CMK (cell line): ENCODE measurements around the gene SH3RF1.
"Not testable (repeated sequence)": the region's sequence is repeated elsewhere in the genome, so short reads cannot be mapped to it uniquely, and the experiment has no call there.

Experiments used
- DNase-seq: peaks from one replicate; pipeline ENCODE4 v3.0.0-alpha.2; 2010; ENCODE audit warnings: low read depth

The SH3RF1 gene

DNA sequence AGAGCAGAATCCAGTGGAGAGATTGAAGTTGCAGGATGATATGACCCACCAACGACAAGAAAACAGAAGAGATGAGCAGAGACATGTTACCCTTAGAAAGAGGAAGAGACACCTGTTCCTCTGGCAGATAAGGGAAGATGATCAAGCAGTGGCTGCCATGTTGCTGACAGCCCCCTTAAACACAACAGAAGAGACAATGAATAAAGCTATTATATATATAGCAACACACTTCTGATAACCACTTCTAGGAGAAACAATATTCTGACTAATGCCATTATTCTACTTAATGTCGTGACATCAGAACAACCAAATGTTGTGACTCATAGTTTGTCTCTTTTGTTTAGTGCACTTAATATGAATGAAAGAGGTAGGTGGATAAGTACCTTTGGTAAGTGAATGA is 44.9 kb downstream of the SH3RF1 start:
- DNase-seq = no peak

DNA sequence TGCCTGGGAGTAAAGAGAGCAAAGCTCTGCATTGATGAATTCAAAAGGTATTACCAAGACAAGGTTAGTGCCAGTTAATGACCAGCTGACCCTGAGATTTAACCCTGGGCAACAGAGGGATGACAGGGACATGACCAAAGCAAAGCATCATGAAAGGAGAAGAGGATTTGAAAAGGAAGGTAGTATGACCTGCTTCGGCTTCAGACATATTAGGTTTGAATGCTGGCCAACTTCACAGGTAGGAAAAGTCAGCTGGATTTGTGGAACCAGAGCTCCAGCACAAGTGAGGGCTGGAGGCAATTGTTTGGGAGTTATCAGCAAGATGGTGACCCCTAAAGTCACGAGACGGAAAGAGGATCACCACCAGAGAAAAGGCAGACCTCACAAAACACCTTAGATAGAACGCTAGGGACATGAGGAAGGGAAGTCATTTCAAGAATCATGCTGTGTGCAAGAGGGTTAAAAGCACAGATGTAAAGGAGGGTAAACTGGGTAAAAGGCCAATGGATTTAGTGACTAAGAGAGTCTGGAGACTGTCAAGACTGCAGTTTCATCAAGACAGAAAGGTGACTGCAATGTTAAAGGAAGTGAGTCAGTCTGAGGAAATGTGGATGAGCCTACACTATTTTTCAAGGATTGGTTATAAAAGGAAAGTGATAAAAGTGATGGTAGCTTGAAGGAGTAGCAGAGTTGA is 45.6 kb downstream of the SH3RF1 start:
- DNase-seq = no peak

DNA sequence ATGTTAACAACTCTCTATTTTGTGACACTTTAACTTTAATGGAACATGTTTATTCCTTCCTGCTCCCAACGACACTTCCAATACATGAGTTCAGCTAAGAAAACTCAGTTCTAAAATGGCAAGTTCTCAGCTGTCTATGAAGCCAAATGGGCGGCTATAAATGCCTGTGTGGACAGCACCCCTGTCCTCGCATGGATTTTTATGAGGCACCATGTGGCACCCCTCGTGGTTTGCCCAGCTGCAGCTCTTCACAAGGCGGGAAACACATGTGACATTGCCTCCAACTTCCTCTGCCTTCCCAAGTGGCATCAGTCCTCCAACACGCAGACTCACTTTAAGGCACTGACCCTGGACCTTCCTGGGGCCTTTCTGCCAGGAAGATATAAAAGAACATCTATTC is 48.0 kb downstream of the SH3RF1 start:
- no peak for DNase-seq

DNA sequence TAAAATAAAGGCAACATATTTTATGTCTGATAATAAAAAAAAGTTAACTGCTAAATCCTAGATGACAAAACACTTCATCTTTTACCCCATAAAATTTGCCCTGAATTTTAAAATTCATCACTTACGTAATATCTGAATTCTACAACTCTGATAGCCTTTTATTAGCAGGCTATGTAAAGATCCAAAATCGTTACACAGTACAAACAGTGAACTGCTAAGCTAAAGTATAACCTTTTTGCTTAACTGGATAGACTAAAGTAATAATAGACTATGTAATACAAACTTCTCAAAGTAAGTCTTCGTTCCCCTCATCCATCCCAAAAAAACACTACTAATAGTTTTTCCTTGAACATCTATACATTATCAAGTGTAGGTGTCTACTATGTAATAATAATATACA is 49.1 kb downstream of the SH3RF1 start:
- no peak for DNase-seq

DNA sequence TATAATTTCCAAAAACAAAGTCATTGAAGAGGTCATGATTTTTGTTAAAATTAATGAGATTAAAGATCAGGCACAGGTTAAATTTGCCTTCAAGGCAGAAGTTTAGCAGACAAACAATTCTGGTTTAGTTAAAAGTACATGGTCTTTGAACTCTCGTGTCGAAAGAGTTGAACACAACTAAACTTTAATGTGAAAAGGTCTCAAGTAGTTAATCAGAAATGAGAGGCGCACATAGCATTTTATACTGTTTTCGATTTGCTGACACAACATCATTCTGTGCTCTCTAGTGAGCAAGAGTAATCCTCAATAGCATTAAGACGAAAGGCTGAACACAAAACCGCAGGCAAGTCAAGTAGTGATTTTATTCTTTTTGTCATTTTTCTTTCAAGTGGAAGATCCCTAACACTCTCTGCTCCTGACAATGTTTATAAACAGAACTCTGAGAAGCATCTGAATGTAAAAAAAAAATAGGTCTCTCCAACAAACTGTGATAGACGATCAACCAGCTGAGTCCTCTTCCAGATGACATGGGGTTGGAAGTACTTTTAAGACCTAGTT is 49.8 kb downstream of the SH3RF1 start:
- DNase-seq = no peak

GRCh38 chr4:169220447-169220846 is 50.3 kb downstream of the SH3RF1 start:
- no peak for DNase-seq

DNA sequence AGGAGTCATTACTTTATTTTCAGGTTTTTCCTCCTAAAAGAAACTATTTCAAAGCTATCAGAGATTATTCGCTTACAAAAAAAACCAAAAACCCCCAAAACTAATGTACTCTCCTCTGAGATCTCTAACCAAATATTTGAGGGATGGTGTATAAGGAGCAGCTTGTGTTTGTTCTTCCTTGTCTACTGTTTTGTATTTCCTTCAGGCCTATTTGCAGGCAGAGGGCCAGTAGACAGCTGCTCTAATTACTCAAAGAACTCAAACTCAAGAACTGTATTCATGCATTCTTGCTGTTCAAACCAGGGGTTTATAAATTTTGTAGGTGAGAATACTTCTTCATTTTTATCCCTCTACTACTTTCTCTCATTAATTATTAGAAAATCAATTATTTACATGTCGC is 51.3 kb downstream of the SH3RF1 start:
- DNase-seq = no peak

- no peak for DNase-seq
These were observed 55.1 kb downstream of the SH3RF1 start for GRCh38 chr4:169215656-169216055.

- DNase-seq = no peak
These were observed 57.8 kb downstream of the SH3RF1 start for GRCh38 chr4:169212981-169213380.

DNA sequence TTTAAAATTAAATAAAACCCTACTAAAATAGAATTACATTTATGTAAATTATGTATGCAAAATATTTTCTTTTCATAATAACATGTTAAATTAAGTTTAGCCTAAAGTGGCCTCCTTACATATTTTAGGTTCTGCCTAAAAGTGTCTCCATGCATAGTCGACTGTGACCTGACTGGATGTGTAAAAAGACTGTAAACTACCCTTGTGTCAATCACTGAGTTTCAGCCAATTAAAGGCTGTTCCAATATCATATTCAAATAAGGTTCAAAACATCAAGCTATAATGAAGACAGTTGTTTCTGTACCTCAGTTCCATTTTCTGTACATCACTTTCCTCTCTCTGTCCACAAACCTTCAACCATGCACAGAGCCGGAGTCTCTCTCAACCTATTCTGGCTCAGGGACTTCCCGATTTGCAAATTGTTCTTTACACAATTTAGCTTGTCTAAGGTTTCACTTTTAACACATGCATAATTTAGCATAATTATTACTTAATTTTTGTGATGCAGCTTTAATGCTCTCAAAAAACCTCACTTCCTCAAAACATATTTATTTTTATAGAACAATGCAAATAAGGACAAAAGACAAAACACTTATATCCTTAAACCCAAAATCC is 60.1 kb downstream of the SH3RF1 start:
- no peak for DNase-seq

DNA sequence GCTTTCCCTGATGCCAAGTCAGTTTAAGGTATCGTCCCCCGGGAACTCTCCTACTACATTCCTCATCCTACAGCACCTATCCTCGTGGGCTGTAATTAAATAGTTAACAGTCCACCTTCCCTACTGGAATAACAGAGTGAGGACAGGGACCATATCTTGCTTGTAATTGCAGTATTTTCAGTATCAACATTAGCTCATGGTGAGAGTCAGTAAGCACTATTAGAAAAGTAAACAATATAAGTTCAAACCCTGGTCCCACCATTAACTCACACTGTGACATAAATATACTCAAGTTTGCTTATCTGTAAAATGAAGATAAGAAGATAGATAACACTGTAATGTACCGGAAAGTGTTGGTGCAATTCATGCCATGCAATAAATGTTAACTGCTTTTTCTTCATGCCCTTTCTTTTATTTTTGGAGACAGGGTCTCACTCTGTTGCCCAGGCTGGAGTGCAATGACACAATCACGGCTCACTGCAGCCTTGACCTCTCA is 61.3 kb downstream of the SH3RF1 start:
- DNase-seq = no peak

- DNase-seq = no peak
These were observed 62.2 kb downstream of the SH3RF1 start for GRCh38 chr4:169208516-169208915.

DNA sequence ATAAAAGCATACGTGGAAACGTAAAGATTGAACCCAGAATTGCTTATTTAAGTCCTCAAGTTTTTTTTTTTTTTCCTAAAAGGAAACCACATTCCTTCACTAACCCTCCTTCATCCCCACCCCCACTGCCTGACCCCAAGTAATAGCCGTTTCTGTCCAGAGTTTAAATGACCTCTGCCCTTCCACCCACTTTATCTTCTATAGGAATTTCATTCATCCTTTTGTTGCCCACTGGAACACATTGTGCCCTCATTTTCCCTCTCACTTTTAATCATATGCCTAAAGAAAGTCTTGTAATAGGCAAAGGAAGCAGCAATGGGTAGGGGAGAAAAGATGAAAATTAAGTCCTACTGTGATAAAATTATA is 62.7 kb downstream of the SH3RF1 start:
- DNase-seq = no peak

- DNase-seq = no peak
These were observed 63.2 kb downstream of the SH3RF1 start for GRCh38 chr4:169207436-169208089.

DNA sequence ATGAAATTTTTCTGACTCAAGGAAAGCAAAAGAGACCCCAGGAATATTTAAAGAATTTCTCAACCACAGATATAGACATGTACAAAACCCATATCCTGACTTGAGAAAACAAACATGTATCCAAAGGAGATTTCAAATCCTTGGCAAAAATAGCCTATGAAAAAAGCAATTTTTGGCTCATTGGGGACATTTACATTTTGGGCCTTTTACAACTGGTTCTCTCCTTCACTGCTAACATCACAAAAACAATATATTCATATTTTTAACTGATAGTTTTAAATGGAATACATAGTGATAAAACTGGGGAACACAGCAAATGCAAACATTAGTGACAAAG is 65.0 kb downstream of the SH3RF1 start:
- no peak for DNase-seq

DNA sequence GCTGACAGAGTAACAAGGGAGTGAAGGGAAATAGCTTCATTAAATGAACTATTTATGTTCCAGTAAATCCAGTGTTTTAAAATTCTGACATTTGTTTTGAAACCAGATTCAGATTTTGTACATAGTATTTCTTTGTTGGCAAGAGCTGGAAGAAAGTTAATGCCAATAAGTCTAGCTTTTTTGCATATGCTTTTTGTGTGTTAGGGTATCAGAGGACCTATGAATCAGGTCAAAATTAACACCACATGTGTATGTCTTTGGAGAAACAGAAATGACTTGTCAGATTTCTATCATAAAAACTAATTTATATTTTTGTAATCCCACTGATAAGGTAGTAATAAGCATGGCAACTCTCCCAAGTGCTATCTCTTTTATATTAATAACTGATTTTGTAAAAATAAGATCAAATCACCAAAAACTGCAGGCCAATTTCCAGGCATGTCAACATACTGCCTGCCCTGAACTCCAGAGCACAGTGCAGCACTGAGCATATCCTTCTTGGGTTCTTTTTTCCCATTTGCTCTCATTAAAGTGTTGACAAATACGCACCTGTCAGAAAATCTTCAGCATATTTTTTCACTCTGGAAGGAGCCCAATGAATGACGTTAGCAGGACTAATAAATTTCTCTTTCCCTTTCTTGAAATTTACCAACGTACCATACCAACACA is 65.5 kb downstream of the SH3RF1 start:
- no peak for DNase-seq

GRCh38 chr4:169203891-169204290 is 66.9 kb downstream of the SH3RF1 start:
- no peak for DNase-seq

DNA sequence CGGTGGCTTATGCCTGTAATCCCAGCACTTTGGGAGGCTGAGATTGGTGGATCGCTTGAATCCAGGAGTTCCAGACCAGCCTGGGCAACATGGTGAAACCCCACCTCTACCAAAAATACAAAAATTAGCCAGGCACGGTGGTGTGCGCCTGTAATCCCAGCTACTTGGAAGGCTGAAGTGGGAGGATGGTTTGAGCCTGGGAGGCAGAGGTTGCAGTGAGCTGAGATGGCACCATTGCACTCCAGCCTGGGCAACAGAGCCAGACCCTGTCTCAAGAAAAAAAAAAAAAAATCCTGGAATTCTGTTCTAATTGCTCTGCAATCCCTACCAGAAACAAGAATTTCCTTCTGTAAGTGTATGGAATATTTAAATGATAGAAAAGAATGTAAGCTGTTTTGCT is 67.5 kb downstream of the SH3RF1 start:
- not testable (repeated sequence) for DNase-seq

DNA sequence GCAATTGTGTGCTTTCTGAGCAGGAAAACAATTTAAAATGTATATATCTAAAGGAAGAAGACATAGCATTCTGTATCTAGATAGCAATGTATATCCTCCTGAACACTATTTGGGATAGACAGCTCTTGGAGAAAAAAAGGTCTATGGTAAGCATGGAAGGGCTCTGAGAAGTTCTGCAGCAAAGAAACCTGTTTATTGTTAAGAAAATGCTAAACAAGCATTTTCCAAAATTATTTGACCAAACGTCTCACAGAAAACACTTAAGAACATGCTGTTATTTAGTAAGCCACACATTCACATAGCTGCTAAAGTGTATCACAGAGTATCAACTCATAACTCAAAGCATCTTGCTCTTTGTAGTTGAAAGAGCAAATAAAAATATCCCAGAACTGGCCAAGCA is 67.9 kb downstream of the SH3RF1 start:
- no peak for DNase-seq

DNA sequence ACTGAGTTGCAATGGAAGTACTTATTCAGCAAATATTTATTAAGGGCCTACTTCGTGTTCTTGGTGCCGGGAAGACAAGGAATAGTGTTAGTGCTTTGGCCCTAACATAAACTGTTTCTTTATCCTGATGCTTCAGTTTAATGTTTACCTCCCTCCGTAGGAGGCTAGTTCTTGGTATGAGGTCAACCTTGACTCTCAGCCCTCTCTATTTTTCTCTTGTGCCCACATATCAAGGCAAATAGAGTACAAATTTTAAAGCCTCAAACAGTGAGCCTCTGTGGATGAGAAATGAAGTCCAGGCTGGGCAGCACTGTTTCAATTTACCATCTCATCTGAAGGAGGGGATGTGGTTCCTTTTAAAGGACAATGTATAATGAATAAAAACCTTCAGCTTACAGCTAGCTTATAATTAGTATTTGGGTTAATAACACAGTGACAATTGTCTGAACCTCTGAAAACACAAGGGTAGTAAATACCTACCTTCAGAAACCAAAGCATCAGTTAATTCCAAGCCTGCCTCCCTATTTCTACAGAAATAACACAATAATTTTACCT is 68.5 kb downstream of the SH3RF1 start:
- no peak for DNase-seq

DNA sequence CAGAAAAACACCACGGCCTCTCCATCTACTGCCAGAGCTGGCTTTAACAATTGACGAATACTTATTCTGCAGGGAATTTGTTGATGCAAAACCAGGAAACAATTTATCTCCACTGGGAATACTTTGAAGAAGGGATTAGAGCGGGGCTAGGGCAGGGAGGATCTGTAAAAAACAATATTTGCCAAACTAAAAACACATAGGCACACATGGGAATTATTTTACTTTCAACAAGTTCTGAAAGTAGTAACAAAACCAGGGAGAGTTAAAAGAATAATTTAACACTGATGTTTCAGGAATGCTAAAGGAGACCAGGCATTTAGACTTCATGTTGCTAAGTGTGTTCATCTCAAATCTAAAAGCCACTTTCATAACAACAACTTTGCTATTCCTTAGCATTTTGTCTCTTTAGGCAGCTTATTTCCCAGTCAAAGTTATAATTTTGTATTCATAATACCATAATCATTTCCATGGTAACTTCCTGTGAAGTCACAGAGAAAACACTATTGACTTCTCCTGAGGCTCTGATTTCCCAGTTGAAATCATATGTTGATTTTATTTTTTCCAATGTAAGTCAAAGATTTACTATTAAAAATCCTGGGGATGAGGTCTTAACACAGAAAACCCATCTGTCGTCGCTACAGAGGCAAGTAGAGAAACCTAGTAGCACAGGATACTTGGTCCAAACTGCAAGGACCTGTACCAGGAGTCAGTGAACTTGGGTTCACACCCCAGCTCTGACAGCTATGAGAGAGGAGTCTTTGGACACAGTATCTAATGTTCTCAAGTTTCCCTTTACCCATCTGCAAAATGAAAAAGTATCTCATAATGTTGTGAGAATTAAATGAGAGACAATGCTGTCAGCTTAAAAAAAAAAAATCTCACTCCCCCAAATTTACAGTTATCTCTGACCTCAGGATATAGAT is 69.3 kb downstream of the SH3RF1 start:
- no peak for DNase-seq
